HG03066 (cell line): ENCODE results near the gene STAT1.
"Not testable (repeated sequence)": the region's sequence is repeated elsewhere in the genome, so short reads cannot be mapped to it uniquely, and the experiment has no call there.

ENCODE experiments used
- ATAC-seq: cut with Tn5 transposase; IDR thresholded peaks from one replicate; pipeline ENCODE4 v1.9.1; 2021; ENCODE audit warnings: low read depth; ENCODE audit not compliant: unreplicated experiment

STAT1 gene

GRCh38 chr2:191009541-191010374 is 4.2 kb downstream of the STAT1 start:
- no peak for ATAC-seq

DNA sequence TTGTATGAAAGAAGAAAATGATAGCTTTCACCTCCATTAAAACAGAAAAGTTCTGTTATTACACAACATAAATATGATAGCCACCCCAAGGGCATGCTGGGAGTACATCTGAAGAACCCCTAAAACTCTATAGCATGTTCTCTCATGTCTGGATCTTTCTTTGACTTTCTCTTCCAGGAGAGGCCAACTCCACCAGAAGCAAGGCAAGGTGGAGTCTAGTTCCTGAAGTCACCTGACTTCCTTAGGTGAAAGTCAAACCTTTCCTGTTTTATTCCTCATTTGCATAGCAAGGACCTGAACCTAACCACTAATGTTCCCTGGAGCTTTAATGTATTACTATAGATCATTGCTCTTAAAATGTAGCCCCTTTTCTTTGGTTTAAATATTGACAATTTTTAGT is 5.7 kb downstream of the STAT1 start:
- no peak for ATAC-seq

GRCh38 chr2:191006997-191007783 is 6.8 kb downstream of the STAT1 start:
- ATAC-seq: no peak

DNA sequence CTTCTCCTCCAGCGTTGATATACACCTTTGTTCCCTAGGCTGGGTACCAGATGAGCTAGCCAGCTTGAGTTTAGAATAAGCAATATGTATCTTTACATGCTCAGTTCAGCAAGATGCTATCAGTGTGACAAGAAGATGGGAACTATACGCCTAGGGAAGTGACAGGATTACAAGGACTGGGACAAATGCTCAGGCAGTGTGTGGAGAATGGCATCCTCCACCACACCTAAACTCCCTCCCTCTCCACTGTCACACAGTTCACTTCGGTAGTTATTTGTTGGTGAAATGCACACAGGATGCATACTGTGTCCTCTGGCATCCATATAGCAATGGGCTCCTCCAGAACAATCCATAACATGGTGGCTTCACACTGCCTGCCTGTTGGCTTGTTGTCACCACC is 7.7 kb downstream of the STAT1 start:
- ATAC-seq: no peak

DNA sequence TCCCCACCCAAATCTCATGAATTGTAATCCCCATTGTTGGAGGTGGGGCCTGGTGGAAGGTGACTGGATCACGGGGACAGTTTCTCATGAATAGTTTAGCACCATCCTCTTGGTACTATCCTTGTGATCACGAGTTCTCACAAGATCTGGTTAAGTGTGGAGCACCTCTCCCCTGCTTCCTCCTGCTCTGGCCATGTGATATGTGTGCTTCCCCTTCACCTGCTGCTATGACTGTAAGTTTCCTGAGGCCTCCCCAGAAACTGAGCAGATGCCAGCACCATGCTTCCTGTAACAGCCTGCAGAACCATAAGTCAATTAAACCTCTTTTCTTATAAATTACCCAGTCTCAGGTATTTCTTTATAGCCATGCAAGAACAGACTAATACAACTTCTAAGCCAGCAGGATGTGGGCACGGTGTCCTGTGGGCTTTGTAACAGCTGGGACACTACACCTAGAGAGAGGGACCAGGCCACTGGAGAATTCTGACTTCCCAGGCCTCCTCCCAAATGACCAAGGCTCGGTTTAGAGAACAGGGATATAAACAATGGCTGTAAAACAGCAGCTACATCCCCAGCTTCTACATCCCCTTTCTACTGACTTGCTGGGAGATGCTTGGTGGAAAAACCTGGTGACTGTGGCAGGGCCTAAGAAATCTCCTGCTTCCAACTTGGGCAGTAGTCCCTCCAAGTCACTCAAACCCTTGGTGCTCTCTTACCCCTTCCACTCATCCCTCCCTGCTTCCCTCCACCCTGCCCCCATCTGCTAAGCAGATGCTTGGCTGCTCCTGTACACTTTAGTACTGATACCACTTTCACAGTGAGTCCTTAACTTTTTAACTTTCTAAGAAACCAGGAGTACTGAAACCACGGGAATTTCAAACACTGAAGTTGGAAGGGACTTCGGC is 10.3 kb downstream of the STAT1 start:
- ATAC-seq: no peak

- ATAC-seq: no peak
Observed at GRCh38 chr2:191001624-191002023, 12.3 kb downstream of the STAT1 start.

GRCh38 chr2:191001032-191001431 is 12.9 kb downstream of the STAT1 start:
- ATAC-seq: no peak

DNA sequence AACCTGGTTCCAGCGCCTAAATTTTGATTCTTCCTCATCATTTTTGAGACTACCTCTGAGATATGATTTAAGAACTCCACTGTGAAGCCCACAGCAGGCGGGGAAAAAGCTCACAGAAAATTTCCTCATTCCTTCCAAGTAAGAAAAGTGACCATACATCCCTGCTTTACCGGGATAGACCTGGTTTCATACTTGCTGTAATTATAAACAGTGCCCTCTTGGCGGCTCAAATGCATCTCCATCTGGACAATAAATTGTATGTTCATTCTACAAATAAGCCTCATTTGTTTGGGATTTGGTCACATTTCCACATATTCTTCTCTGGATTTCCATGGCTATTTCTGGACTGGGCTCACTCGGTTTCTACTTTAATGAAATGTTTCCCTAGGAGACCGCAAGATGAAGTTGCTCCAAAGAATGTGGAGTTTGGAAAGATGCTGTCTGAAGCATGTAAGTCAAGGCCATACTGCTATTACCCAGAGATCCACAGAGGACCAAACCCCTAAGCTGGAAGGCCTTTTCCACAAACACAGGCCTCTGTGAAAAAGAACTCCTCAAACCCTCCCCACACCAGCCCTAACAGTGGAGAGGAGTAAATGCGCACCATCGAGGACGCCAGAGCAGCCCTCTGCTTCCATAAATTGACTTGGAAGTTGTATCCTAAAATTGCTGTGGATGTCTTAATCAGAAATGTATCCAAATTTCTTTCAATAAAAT is 13.9 kb downstream of the STAT1 start:
- no peak for ATAC-seq

DNA sequence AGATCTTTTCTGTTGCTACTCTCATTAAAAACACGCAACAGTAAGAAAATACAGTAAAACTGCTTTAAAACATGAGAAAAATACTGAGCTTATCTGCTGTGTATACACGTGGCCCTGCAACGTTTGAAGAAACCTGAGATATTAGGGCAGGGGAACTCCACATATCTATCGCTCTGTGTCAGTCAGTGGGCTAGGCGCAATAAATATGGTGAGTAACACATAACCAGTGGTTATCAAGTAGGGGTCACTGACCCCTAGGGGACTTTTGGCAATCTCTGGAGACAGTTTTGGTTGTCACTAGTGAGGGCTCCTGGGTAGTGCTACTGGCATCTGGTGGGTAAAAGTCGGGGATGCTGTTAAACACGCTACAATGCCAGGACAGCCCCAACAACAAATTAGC is 14.9 kb downstream of the STAT1 start:
- no peak for ATAC-seq

- ATAC-seq: no peak
Observed at GRCh38 chr2:190997526-190998113, 16.4 kb downstream of the STAT1 start.

GRCh38 chr2:190996947-190997346 is 17.0 kb downstream of the STAT1 start:
- ATAC-seq: no peak

- no peak for ATAC-seq
Observed at GRCh38 chr2:190996338-190996946, 17.5 kb downstream of the STAT1 start.

DNA sequence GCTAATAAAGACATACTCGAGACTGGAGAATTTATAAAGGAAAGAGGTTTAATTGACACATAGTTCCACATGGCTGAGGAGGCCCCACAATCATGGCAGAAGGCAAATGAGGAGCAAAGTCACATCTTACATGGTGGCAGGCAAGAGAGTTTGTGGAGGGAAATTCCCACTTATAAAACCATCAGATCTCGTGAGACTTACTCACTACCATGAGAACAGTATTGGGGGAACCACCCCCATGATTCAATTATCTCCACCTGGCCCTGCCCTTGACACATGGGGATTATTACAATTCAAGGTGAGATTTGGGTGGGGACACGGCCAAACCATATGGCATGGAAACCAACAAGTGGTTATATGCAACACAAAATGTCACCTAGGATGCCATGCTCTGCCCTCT is 18.7 kb downstream of the STAT1 start:
- ATAC-seq: not testable (repeated sequence)

- no peak for ATAC-seq
Observed at GRCh38 chr2:190994148-190994547, 19.8 kb downstream of the STAT1 start.

DNA sequence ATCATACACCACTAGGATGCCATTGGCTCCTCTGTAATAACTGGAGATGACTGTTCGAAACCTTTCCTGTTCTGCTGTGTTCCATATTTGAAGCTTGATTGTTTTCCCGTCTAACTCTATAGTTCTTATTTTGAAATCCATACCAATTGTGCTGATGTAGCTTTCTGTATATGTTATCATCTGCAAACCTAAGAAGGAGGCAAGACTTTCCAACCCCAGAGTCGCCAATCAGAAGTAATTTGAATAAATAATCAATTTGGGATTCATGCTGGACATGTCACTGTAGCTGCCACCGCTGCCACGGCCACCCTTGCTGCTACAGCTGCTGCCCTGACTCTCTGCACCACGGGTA is 20.7 kb downstream of the STAT1 start:
- no peak for ATAC-seq

GRCh38 chr2:190990132-190990531 is 23.8 kb downstream of the STAT1 start:
- no peak for ATAC-seq

GRCh38 chr2:190988910-190989309 is 25.1 kb downstream of the STAT1 start:
- no peak for ATAC-seq

GRCh38 chr2:190987938-190988337 is 26.0 kb downstream of the STAT1 start:
- no peak for ATAC-seq

GRCh38 chr2:190987116-190987515 is 26.9 kb downstream of the STAT1 start:
- ATAC-seq: no peak
